Uterus (tissue), 4 donors: ENCODE results near the gene MCRIP1. TPM values are rescaled to one million over a fixed set of nuclear protein-coding genes. Genes with fewer than 3 reads are reported as not detected.

Experiments
- DNase-seq, 2 donors: peaks; one replicate each; pipeline ENCODE4 v3.0.0-alpha.2; 2019 to 2020
- H3K27ac ChIP-seq, 2 donors: fragments of 200-600 bp; sonication (generic); 1 replicate in 1 of 2; 2 replicates in 1 of 2; pipeline ENCODE4 v1.5.1; 2016 to 2018
- H3K27me3 ChIP-seq, 2 donors: fragments of 200-600 bp; sonication (generic); one replicate each; pipeline ENCODE4 v1.5.1; 2018 to 2019; ENCODE audit warnings: control low read depth in 1 of 2
- H3K36me3 ChIP-seq, 2 donors: fragments of 200-600 bp; sonication (generic); one replicate each; pipeline ENCODE4 v1.5.1; 2019; ENCODE audit warnings: control low read depth in 1 of 2
- H3K4me1 ChIP-seq, 2 donors: fragments of 200-600 bp; sonication (generic); one replicate each; pipeline ENCODE4 v1.5.1; 2018 to 2019; ENCODE audit warnings: control low read depth in 1 of 2
- H3K4me3 ChIP-seq, 2 donors: fragments of 200-600 bp; sonication (generic); 1 replicate in 1 of 2; 2 replicates in 1 of 2; pipeline ENCODE4 v1.5.1; 2018 to 2019; ENCODE audit warnings: mild to moderate bottlenecking in 1 of 2
- H3K9me3 ChIP-seq, 2 donors: fragments of 200-600 bp; sonication (generic); one replicate each; pipeline ENCODE4 v1.5.1; 2019; ENCODE audit warnings: control low read depth in 1 of 2
- CTCF ChIP-seq, 4 experiments: fragments of 200-600 bp in 2 of 4; fragments of 450-650 bp in 2 of 4; sonication (generic) in 2 of 4; IDR thresholded peaks; one replicate each; pipeline ENCODE4 v1.5.1; 2016 to 2019; ENCODE audit warnings: antibody characterized with exemption in 4 of 4, mild to moderate bottlenecking in 2 of 4, moderate library complexity in 1 of 4
- POLR2A ChIP-seq, 2 donors: fragments of 450-650 bp; IDR thresholded peaks; one replicate each; pipeline ENCODE4 v1.6.1; 2016; ENCODE audit warnings: antibody characterized with exemption in 2 of 2, mild to moderate bottlenecking in 1 of 2, moderate library complexity in 1 of 2
- intact Hi-C: fragments of 100-400 bp; cut with DNase I; formaldehyde crosslinking; loops from one replicate; pipeline ENCODE4 v1.15.1; 2023; ENCODE audit warnings: low total_unique reads
- total RNA-seq, 4 donors: library from RNA; depleted of rRNA in 3 of 4; stranded (reverse); fragments of >200 nt in 3 of 4; gene quantifications; one replicate each; pipeline versions ENCODE4 v1.1.0 to v1.2.4, GENCODE V29; 2014 to 2023
- donor health status: DM: yes; HTN: yes; CAD: no.

The MCRIP1 gene
- total RNA-seq, 4 donors from 2014 or later = 30.5 to 92.6 (median 61.3) TPM

DNA sequence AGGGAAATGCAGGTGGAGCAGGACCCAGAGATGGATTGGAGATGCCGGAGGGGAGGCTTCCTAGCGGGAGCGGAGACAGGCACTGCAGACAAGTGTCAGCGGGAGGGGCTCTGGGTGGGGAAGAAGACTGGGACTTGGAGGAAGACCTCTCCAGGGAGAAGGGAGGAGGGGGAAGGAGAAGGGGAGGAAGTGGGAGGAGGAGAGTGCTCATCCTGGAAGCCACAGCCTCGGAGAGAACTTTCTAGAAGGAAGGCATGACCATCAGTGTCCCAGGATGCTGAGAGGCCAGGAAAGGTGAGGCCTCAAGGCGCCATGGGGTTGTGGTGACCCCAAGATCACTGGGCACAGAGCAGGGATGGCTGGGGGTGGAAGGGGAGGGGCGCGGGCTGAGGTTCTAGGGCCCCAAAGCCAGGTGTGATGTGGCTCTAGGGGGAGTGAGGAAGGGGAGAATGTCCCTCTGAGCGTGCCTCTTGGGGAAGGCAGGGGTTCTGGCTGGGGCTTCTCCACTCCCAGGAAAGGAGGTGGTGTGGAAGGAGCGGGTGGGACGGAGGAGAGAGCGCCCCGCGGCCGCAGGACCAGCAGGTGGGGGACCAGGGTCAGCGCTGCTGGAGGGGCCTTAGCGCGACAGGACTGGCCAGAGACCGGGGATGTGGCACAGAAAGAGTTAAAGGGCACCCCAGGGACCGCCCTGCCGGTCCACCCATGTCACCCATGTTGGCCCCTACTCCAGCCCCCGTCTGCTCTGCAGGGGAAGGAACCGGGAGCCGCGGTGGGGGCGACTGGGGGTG lies 30.0 kb downstream of the MCRIP1 start:
- Histone ChIP-seq H3K27me3 (peaks cover 7 to 29% of the 10 kb centered on the region in 2 donors), H3K4me3 (no peak overlapping the region), H3K9me3 (no peaks in the 10 kb centered on the region), H3K27ac (no peak overlapping the region), H3K36me3 (no peaks in the 10 kb centered on the region), H3K4me1 (peaks cover 0 to 13% of the 10 kb centered on the region in 2 donors)
- DNase-seq = no peak
- no peak for TF ChIP-seq CTCF (IDR thresholded peaks at IDR 0.05)
- no peak for TF ChIP-seq POLR2A (IDR thresholded peaks at IDR 0.05)
- intact Hi-C loops = no loop called here

- DNase-seq = no peak
- peaks cover 7 to 29% of the 10 kb centered on the region in 2 donors for H3K27me3 ChIP-seq
These were observed 30.9 kb downstream of the MCRIP1 start for GRCh38 chr17:81802048-81802758.

GRCh38 chr17:81801327-81801726 lies 31.8 kb downstream of the MCRIP1 start:
- H3K4me1 ChIP-seq = peaks cover 0 to 13% of the 10 kb centered on the region in 2 donors
- no peaks in the 10 kb centered on the region for H3K9me3 ChIP-seq
- intact Hi-C loops = no loop called here
- TF ChIP-seq CTCF (IDR thresholded peaks at IDR 0.05) (no peak), POLR2A (IDR thresholded peaks at IDR 0.05) (no peak)
- DNase-seq = no peak
- H3K27me3 ChIP-seq = peaks cover 7 to 26% of the 10 kb centered on the region in 2 donors
- H3K27ac ChIP-seq = no peak overlapping the region
- no peak overlapping the region for H3K4me3 ChIP-seq
- H3K36me3 ChIP-seq = no peaks in the 10 kb centered on the region

More at GRCh38 chr17:81802048-81802758, 30.9 kb downstream of the MCRIP1 start:
- Histone ChIP-seq H3K27ac (no peak overlapping the region), H3K36me3 (no peaks in the 10 kb centered on the region), H3K4me3 (no peak overlapping the region), H3K9me3 (no peaks in the 10 kb centered on the region), H3K4me1 (peaks cover 0 to 13% of the 10 kb centered on the region in 2 donors)
- TF ChIP-seq POLR2A (IDR thresholded peaks at IDR 0.05) (no peak), CTCF (IDR thresholded peaks at IDR 0.05) (no peak)
- intact Hi-C loops = no loop called here

GRCh38 chr17:81794509-81794908 lies 38.6 kb downstream of the MCRIP1 start:
- Histone ChIP-seq H3K4me1 (no peaks in the 10 kb centered on the region), H3K9me3 (no peaks in the 10 kb centered on the region), H3K4me3 (no peak overlapping the region), H3K27ac (no peak overlapping the region), H3K27me3 (peaks cover 0 to 4% of the 10 kb centered on the region in 2 donors), H3K36me3 (no peaks in the 10 kb centered on the region)
- TF ChIP-seq POLR2A (IDR thresholded peaks at IDR 0.05) = no peak
- intact Hi-C loops = no loop called here
- no peak for DNase-seq

GRCh38 chr17:81794074-81794476 lies 39.0 kb downstream of the MCRIP1 start:
- Histone ChIP-seq H3K4me1 (no peaks in the 10 kb centered on the region), H3K27ac (no peak overlapping the region), H3K36me3 (no peaks in the 10 kb centered on the region), H3K4me3 (no peak overlapping the region), H3K9me3 (no peaks in the 10 kb centered on the region), H3K27me3 (peaks cover 0 to 4% of the 10 kb centered on the region in 2 donors)
- intact Hi-C loops = no loop called here
- no peak for TF ChIP-seq POLR2A (IDR thresholded peaks at IDR 0.05)
- no peak for TF ChIP-seq CTCF (IDR thresholded peaks at IDR 0.05)
- no peak for DNase-seq
